Glomerular endothelial cell (primary cell): ENCODE results near the gene FN3KRP. TPM values are rescaled to one million over a fixed set of nuclear protein-coding genes. Genes with fewer than 3 reads are reported as not detected.

ENCODE experiments used
- DNase-seq: peaks from one replicate; pipeline ENCODE4 v3.0.0-alpha.2; 2011; ENCODE audit warnings: low read depth, low spot score; ENCODE audit errors: extremely low read depth
- total RNA-seq: library from RNA; depleted of rRNA; stranded (reverse); fragments of >200 nt; gene quantifications from 2 replicates; pipeline ENCODE4 v1.2.3, GENCODE V29; 2015

FN3KRP gene
- total RNA-seq = 23.1 and 24.0 TPM in 2 replicates

- DNase-seq = no peak
Measured at GRCh38 chr17:82716203-82717010, at the start of gene FN3KRP. Gene FN3KRP, plus strand, starts transcription at chr17:82716706. Its CDS starts 50 bp downstream, at chr17:82716756.

DNA sequence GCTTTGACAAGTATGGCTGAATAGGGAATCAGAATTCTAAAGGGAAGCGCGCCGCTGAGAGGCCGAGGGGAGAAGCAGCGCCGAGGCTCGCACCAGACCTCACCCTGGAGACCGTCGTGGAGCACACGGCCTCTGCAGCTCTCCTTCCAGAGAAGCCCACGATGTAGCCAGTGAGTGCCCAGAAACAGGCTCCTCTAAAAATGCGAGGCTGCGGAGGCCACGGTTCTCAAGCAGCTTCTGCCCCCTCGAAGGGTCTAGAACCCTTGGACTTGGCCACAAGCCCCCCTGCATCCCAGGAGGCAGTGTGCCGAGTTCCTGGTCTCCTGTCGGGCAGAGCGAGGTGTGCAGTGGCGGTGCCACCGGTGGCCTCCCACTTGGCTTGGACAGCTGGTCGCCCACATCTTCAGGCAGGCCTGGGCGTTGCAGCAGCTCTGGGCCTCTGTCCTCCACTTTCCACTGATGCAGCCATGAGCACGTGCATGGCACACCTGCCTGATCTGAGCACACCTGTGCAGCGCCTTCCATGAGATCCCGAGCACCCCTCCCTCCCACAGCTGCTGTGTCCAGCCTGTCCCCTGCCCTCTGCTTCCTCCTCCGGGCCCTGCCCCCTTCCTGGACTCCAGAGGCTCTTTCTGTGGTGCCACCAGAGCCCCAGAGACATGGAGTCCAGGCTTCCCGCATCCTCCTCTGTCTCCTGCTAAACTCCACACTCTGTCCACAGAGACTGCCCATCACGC lies 49.4 kb upstream of the FN3KRP start:
- DNase-seq = no peak

DNA sequence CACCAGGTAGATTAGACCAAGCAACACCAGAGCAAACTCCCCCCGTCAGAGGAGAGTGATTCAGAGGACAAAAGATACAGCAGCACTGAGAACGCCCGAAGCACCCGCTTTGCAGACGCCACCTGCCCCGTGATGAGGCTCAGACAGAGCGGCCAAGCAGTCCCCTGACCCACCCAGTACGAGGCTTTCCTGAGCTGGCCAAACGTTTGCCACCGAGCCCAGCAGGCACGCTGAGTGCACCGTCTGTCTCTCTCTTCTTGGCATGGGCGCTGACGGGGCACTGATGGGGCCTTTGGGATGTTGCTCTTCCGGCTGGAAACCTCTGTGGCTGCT lies 48.9 kb upstream of the FN3KRP start:
- DNase-seq = no peak

GRCh38 chr17:82668024-82668630 lies 48.4 kb upstream of the FN3KRP start:
- no peak for DNase-seq

GRCh38 chr17:82668631-82669099 lies 47.8 kb upstream of the FN3KRP start:
- DNase-seq = no peak

DNA sequence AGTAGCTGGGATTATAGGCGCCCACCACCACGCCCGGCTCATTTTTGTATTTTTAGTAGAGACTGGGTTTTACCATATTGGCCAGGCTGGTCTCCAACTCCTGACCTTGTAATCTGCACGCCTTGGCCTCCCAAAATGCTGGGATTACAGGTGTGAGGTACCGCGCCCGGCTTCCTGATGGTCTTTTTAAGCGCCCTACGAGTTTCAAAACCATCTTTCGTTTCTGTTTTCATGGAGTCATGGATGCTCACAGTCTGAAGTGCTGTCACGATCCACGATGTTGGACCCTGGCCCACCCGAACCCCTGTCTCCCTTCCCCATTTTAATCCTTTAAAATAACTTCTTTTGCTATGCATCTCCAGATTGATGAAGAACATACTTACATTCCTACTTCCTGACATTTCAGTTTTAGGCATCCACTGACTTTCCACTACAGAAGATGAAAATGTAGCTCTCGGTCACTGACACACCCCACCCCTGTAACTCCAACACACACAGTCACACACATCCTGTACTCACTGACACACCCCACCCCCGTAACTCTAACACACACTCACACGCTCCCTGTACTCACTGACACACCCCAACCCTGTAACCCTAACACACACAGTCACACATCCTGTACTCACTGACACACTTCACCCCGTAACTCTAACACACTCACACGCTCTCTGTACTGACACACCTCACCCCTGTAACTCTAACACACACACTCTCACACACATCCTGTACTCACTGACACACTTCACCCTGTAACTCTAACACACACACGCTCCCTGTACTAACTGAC lies 45.6 kb upstream of the FN3KRP start:
- no peak for DNase-seq

GRCh38 chr17:82674656-82675475 lies 41.6 kb upstream of the FN3KRP start:
- DNase-seq = no peak

GRCh38 chr17:82675476-82676245 lies 40.8 kb upstream of the FN3KRP start:
- DNase-seq = no peak

DNA sequence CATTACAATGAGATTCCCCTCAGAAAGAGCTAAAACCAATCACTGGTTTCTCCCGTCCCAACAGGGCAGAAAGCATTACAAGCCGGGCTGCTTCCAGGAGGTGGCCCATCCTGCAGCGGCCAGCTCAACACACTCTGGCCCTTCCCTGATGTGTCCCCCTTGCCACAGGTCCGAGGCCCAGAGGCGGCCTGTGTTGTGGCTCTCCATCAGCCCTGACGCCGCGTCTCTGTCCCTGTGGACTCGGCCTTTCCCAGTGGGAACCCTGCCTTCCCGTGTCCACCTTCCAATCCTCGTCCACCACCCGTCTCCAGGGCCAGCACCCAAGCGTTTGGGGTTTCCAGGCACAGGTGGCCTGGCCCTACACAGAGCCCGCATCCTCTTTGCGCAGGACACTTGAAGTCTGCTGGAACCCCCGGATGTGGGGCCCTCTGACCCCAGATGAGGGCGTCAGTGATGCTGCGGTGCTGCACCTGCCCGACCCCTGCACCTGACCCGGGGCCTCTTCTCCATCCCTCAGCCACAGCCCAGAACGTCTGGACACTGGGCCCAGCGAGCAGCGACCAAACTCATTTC lies 39.1 kb upstream of the FN3KRP start:
- DNase-seq = no peak

DNA sequence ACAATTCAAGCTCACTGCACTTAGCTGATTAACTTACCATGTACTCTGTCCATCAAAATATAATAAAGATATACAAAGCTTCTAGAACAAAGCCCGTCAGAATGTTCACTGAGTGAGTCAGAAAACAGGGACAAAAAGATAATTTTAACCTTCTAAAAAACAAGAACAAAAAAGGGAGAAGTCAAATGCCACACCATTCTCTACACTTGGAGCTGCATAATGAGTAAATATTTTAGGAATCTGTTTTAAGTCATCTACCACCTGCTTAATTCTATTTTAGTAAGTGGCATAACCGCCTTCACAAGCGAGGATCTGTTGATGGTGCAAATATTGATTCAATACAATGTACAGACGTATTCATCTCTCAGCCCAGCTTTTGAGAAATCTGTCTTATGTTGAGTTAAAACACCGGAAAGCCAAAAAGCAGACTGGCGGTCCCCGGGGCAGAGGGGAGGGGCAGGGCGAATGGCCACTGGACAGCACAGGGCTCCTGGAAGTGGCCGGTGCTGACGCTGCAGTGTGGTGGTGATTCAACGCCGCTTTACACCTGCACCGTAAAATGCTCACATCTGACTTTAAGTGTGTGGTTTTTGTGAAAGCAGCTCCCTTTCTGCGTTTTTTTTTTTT lies 38.1 kb upstream of the FN3KRP start:
- no peak for DNase-seq

DNA sequence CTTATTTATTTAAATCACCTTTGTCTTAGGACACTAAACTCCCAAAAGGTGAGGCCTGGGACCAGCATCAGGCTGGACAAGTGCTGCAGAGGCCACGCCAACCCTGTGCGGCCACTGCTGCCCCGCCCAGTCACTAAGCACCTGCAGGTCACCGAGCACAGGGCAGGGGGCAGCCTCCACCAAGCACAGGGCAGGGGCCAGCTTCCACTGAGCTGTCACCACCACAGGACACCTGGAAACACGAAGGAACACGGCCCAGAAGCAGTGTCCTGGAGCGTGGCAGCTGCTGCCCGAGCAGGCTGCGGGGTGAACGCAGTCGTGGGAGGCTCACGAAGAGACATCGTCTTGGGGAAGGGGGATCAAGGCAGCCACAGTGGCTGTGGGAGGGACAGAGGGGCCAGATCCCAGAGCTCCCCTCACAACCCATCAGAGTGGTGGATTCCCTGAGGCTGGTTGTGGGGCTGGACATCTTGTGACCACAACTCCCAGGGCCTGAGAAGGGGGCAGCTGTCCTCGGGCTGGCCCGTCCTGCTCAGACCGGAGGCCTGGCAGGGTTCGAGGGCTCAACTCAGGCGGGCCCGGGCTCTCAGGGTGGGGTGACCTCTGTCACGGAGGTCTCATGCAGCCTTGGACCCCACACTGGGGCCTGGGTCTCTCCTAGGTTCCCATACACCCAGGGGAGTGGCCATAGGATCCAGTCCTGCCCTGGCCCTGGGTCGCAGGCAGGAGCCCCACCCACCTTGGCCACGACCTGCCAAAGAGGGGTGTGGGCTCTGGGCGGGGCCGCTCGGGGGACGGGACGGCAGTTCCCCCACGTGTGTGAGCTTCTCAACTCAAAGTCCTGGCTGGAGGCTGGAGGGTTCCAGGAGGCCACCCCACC lies 36.7 kb upstream of the FN3KRP start:
- DNase-seq = no peak

- no peak for DNase-seq
Measured at GRCh38 chr17:82681547-82681946, 35.0 kb upstream of the FN3KRP start.

DNA sequence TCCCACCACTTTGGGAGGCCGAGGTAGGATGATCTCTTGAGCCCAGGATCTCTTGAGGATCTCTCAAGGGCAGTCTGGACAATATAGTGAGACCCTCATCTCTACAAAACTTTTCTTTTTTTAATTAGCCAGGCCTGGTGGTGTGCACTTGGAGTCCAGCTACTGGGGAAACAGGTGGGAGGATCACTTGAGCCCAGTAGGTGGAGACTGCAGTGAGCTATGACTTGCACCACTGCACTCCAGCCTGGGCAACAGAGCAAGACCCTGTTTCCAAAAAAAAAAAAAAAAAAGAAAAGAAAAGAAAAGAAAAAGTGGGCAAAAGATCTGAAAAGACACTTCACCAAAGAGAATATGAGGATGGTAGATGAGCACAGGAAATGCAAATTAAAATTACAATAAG lies 33.0 kb upstream of the FN3KRP start:
- no peak for DNase-seq

- DNase-seq = no peak
Measured at GRCh38 chr17:82684228-82684841, 32.2 kb upstream of the FN3KRP start.

GRCh38 chr17:82685291-82685690 lies 31.2 kb upstream of the FN3KRP start:
- no peak for DNase-seq

GRCh38 chr17:82686366-82687324 lies 29.9 kb upstream of the FN3KRP start:
- DNase-seq = no peak
